HepG2 (cell line): ENCODE results near the gene ADRA2A.

Source experiments
- GATAD2A ChIP-seq: IDR thresholded peaks from 2 replicates; pipeline ENCODE4 v1.6.1; 2016
- NCOA2 ChIP-seq: sonication (generic); formaldehyde crosslinking; IDR thresholded peaks from 2 replicates; pipeline ENCODE4 v1.8.0; 2022; ENCODE audit warnings: inconsistent platforms
- PHB2 ChIP-seq: fragments of 450-650 bp; IDR thresholded peaks from 2 replicates; pipeline ENCODE4 v1.6.1; 2018; ENCODE audit not compliant: partially characterized antibody
- POLR2AphosphoS5 ChIP-seq: IDR thresholded peaks from 2 replicates; pipeline ENCODE4 v1.6.1; 2012; ENCODE audit warnings: low read depth, low read length
- RXRB ChIP-seq: IDR thresholded peaks from 2 replicates; pipeline ENCODE4 v1.6.1; 2016; ENCODE audit warnings: borderline replicate concordance, missing genetic modification reagents, missing compliant biosample characterization
- TP53 ChIP-seq: sonication (generic); formaldehyde crosslinking; conservative IDR thresholded peaks from 2 replicates; pipeline ENCODE4 v1.4.0; 2020; ENCODE audit warnings: missing genetic modification reagents
- ZKSCAN8 ChIP-seq: IDR thresholded peaks from 2 replicates; pipeline ENCODE4 v1.6.1; 2016; ENCODE audit warnings: borderline replicate concordance, missing genetic modification reagents, missing compliant biosample characterization
- ZNF253 ChIP-seq: sonication (generic); formaldehyde crosslinking; IDR thresholded peaks from 2 replicates; pipeline ENCODE4 v1.8.0; 2022; ENCODE audit warnings: mild to moderate bottlenecking, missing genetic modification reagents, borderline replicate concordance
- ZNF556 ChIP-seq: sonication (generic); formaldehyde crosslinking; IDR thresholded peaks from 2 replicates; pipeline ENCODE4 v1.4.0; 2020; ENCODE audit warnings: mild to moderate bottlenecking, missing genetic modification reagents, borderline replicate concordance
- TF ChIP-seq, protein P1 (sequence below): IDR thresholded peaks from 2 replicates; pipeline ENCODE4 v1.6.1; 2016; ENCODE audit warnings: low read depth, control low read depth
- TF ChIP-seq, protein P2 (sequence below): sonication (generic); formaldehyde crosslinking; IDR thresholded peaks from 2 replicates; pipeline ENCODE4 v1.5.0; 2020; ENCODE audit warnings: mild to moderate bottlenecking, missing genetic modification reagents, moderate library complexity

DNA sequence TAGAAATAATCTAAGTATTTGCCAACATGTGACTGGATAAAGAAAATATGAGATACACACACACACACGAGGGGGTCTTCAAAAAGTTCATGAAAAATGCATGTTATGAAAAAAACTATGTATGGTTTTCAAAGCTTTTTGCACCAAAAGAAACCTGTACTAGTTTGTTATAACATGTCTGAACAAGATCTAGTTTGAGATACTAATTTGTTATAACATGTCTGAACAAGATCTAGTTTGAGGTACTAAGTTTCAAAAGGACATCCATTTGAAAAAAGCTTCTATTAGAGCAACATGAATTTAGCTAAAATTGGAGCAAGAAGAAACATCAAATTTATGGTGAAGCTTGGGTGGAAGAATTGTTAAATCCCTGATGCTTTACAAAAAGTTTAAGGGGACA is 19.8 kb upstream of the ADRA2A start:
- TF ChIP-seq POLR2AphosphoS5: no peak
- TF ChIP-seq TP53: no peak
- no peak for TF ChIP-seq ZNF556 (CRISPR knock-in tag)
- TF ChIP-seq, protein P1, sequence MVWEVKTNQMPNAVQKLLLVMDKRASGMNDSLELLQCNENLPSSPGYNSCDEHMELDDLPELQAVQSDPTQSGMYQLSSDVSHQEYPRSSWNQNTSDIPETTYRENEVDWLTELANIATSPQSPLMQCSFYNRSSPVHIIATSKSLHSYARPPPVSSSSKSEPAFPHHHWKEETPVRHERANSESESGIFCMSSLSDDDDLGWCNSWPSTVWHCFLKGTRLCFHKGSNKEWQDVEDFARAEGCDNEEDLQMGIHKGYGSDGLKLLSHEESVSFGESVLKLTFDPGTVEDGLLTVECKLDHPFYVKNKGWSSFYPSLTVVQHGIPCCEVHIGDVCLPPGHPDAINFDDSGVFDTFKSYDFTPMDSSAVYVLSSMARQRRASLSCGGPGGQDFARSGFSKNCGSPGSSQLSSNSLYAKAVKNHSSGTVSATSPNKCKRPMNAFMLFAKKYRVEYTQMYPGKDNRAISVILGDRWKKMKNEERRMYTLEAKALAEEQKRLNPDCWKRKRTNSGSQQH (CRISPR knock-in tag): no peak
- TF ChIP-seq RXRB: no peak
- TF ChIP-seq NCOA2 (CRISPR knock-in tag): no peak
- TF ChIP-seq ZNF253 (CRISPR knock-in tag): no peak
- TF ChIP-seq, protein P2, sequence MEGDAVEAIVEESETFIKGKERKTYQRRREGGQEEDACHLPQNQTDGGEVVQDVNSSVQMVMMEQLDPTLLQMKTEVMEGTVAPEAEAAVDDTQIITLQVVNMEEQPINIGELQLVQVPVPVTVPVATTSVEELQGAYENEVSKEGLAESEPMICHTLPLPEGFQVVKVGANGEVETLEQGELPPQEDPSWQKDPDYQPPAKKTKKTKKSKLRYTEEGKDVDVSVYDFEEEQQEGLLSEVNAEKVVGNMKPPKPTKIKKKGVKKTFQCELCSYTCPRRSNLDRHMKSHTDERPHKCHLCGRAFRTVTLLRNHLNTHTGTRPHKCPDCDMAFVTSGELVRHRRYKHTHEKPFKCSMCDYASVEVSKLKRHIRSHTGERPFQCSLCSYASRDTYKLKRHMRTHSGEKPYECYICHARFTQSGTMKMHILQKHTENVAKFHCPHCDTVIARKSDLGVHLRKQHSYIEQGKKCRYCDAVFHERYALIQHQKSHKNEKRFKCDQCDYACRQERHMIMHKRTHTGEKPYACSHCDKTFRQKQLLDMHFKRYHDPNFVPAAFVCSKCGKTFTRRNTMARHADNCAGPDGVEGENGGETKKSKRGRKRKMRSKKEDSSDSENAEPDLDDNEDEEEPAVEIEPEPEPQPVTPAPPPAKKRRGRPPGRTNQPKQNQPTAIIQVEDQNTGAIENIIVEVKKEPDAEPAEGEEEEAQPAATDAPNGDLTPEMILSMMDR (CRISPR knock-in tag): no peak
- TF ChIP-seq ZKSCAN8 (CRISPR knock-in tag): no peak
- no peak for TF ChIP-seq PHB2
- no peak for TF ChIP-seq GATAD2A (CRISPR knock-in tag)
